COR-L47 (cell line): ENCODE measurements around the gene PHC3.

Source experiments
- DNase-seq: peaks from one replicate; lab custom pipeline; 2025; lab: John Stamatoyannopoulos, UW

The PHC3 gene

GRCh38 chr3:170189398-170190256 is 8.1 kb upstream of the PHC3 start:
- no peak for DNase-seq

DNA sequence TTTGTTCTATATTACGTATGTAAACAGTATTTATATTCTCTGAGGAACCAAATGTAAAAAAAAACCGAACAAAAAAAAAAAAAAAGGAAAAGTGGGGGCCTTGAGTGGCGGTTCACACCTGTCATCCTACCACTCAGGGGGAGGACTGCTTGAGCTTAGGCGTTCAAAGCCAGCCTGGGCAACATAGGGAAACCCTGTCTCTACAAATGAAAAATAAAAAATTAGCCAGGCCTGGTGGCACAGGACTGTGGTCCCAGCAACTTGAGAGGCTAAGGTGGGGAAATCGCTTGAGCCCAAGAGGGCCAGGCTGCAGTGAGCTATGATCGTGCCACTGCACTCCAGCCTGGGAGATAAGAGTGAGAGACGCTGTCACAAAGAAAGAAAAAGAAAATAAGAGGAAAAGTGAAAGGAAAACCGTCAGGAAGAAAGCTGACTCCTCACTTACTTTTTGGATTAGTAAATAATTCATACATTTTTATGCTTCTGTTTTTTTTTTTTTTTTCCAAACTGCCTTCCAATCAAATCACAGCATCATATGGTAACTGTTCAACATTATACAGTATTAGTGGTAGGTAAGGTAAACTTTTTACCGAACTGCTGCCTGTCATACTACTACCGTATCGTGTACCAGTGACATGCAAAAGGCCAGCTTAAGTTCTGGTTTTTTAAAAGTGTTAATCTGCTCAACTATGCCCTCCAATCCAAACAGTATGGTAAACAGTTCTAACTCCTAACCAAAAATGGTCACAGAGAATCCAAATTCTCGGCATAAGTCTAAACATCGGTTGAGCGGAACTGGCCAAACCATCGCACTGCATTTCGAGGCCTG is 1.2 kb downstream of the PHC3 start:
- DNase-seq = no peak

DNA sequence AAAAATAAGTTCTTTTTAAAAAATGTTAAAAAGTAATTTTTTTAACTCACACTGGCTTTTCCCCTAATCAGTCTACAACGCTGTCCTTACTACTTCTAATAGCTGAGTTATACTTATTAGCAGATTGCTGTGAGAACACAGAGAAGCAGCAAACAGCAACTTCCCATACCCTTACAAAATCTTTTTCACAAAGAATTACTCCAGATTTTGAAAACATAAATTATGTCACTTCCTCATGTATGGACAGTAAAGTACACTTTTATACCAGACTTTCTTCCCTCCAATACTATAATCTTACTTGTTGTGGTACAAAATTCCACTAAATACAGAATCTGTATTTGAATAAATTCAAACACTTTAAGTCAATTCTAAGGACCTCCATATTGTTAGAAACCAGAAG is 2.1 kb downstream of the PHC3 start:
- DNase-seq = no peak

DNA sequence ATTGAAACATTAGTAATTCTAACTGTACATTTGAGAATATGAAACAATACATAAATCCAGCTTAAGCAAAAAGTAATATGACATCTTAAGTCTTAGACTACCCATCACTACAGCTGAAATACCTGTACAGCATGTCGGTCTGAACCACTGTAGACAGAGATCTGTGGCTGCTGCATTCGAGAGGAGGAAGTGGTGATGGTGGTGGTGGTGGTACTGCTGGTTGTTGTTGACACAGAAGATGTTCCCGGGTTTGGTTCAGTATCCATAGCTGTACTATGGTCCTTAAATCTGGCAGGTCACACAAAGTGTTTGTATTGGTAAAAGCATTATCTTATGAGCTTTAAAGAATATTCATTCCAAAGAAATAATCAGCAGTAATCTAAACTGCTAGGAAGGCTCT is 2.9 kb downstream of the PHC3 start:
- DNase-seq = no peak

- no peak for DNase-seq
These were observed 10.0 kb downstream of the PHC3 start for GRCh38 chr3:170171563-170171962.

DNA sequence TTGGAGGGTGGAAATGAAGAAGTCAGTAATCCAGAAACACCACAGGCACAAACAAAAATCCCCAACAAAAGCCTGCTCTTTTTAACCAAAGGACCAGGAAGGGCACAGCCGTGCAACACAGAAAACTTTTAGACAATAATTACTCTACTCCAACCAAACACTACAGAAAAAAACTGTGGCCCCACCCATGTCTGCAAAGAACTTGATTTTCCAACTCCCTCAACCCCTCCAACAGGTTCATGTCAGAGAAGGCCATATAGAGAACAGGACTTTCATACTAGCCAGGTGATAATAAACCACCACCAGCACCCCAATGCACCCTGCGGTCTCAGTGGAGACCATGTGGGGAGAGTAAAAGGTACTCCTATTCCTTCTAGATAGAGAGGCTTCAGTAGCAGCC is 16.8 kb downstream of the PHC3 start:
- no peak for DNase-seq

GRCh38 chr3:170163956-170164645 is 17.4 kb downstream of the PHC3 start:
- no peak for DNase-seq

DNA sequence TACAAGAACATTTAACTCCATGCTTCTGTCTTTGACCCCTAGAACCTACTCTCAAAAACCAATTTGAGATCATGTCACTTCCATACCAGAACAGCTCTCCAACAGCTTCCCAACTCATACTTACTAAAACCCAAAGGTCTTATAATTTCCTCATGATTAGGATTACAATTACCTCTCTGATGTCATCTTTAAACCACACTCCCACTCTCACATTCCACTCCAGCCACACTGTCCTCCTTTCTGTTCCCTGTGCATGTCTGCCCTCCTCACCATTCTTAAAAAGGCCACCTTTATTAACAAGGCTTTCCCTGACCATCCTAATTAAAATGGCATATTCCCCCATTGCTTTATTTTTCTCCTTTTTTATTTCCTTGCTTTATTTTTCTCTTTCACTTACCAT is 18.9 kb downstream of the PHC3 start:
- DNase-seq = no peak

DNA sequence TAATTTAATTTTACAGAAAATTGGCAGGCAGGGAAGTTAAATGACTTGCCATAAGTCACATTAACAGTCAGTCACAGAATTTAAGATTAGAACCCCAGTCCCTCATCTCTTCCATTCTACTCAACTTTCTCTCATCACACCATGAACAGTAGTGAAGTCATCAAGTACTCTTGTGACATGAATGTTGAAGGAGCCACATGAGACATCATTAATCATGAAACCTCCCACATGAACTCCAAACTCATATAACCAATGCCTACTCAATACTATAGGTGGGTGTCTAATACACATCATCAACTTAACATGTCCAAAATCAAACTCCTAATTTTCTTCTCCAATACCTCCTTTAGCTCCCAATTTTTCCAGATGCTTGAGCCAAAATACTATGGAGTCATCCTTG is 19.5 kb downstream of the PHC3 start:
- DNase-seq = no peak

DNA sequence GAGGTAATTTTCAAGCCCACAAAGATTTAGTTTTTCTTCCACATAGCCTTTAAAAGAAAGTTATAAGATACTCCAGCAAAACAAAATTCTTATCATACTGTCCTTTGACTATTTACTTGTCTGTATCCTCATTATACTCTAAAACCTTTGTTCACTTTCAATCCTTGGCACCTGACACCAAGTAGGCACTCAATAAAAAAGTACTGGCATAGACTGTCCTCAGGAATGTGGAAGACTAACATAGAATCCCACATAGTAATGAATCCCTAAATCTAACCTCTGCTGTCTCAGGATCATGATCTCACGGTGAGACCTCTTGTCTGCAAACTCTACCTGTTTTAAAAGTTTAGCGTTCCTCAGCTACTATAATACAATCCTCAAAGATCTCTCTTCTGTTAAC is 21.6 kb downstream of the PHC3 start:
- DNase-seq = no peak

GRCh38 chr3:170159459-170159858 is 22.1 kb downstream of the PHC3 start:
- no peak for DNase-seq

DNA sequence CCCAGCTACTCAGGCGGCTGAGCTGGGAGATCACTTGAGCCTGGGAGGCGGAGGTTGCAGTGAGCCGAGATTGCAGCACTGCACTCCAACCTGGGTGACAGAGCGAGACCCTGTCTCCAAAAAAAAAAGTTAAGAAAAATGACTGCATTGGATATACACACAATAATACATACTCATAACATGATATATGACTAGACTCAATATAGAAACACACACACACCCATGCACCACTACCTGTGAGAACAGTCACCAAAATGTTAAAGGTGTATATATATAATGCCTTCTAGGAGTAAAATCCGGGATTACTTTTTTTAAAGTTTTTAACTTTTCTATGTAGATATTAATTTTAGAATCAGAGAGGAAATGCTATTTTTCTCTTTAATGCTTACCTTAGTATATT is 25.9 kb downstream of the PHC3 start:
- DNase-seq = no peak

DNA sequence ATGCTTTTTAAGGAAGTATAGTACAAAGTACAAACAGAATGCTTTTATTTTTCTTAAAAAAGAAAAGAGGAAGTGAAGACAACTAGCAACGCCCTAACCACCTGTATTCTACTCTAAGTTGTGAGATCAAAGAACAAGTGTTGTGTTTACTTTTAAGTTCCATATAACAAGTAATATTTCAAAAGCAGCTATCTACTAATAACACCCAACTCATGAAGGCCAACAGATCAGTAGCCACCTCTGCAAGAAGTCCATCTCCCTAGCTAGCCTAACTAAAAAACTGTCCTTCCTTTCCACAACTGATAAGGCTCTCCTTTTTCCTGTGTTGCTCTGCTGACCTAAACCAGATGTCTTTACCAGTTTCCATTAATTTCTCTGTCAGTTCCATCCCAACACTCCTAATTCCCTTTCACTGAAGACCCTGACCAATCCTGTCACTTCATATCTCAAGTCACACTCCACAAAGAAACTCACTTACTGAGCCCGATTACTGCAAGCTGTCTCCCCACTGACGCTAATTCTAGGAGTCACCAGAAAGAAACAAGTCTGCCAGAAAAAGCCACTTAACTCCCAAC is 26.9 kb downstream of the PHC3 start:
- DNase-seq = no peak

DNA sequence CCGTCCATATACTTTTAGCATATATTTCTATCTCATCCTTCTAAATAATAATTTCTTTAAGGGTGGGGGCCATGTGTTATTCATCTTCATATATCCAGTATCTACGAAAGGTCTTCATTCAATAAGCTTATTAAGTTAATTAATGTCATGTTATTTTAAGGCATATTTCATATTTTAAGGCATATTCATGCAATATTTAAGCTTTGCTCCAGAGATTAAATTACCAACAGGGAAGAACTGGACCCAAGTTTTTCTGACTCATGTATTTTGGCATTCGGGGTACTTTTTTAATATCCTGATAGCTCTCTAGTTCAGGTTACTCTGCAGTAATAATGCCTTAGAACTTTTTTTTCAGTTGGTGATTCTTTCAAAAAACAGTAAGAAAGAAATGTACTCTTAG is 27.4 kb downstream of the PHC3 start:
- no peak for DNase-seq

GRCh38 chr3:170151536-170151935 is 30.0 kb downstream of the PHC3 start:
- DNase-seq = no peak

GRCh38 chr3:170149016-170149415 is 32.5 kb downstream of the PHC3 start:
- DNase-seq = no peak

GRCh38 chr3:170145278-170145677 is 36.3 kb downstream of the PHC3 start:
- DNase-seq = no peak

- DNase-seq = no peak
These were observed 37.1 kb downstream of the PHC3 start for GRCh38 chr3:170144437-170144843.

DNA sequence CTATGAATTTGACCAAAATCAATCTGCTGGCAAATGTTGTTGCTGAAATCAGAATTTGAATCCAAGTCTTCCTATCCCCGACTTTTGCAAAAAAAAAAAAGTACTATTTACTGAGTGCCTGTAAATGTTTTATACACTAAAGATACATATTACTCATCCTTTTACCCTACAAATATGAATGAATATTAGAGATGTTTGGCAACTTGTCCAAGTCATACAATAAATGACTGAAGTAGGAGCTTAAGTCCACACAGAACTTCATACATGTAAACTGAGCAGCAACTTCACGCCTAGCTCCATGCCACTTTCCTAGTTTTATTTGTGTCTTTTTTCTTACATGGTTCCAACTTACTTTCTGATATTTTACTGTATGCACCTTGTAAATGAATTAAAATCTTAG is 39.2 kb downstream of the PHC3 start:
- no peak for DNase-seq

GRCh38 chr3:170137986-170138385 is 43.5 kb downstream of the PHC3 start:
- no peak for DNase-seq

GRCh38 chr3:170132335-170132734 is 49.2 kb downstream of the PHC3 start:
- no peak for DNase-seq

- no peak for DNase-seq
These were observed 51.0 kb downstream of the PHC3 start for GRCh38 chr3:170130532-170130931.
